Tibial artery (tissue), 4 donors: Measurements from ENCODE around the gene NHSL1.

Experiments used
- DNase-seq, 2 donors: peaks; one replicate each; pipeline ENCODE4 v3.0.0-alpha.2; 2019
- H3K27ac ChIP-seq, 2 donors: fragments of 200-600 bp; sonication (generic) in 1 of 2; 1 replicate in 1 of 2; 2 replicates in 1 of 2; pipeline ENCODE4 v1.5.1; 2018 to 2019; ENCODE audit warnings: mild to moderate bottlenecking in 1 of 2
- H3K27me3 ChIP-seq, 2 donors: fragments of 200-600 bp; sonication (generic) in 1 of 2; one replicate each; pipeline versions ENCODE4 v1.5.1 to v1.6.0; 2016 to 2019
- H3K36me3 ChIP-seq, 3 donors: fragments of 200-600 bp; sonication (generic) in 2 of 3; one replicate each; pipeline ENCODE4 v1.5.1; 2016 to 2019; ENCODE audit warnings: mild to moderate bottlenecking in 2 of 3
- H3K4me1 ChIP-seq, 4 donors: fragments of 200-600 bp; sonication (generic) in 2 of 4; 1 replicate in 3 of 4; 2 replicates in 1 of 4; pipeline ENCODE4 v1.5.1; 2016 to 2019
- H3K4me3 ChIP-seq, 2 donors: fragments of 200-600 bp; sonication (generic) in 1 of 2; 1 replicate in 1 of 2; 2 replicates in 1 of 2; pipeline ENCODE4 v1.5.1; 2018 to 2019; ENCODE audit warnings: mild to moderate bottlenecking in 2 of 2
- H3K9me3 ChIP-seq, 3 donors: fragments of 200-600 bp; sonication (generic) in 1 of 3; one replicate each; pipeline ENCODE4 v1.5.1; 2016 to 2019
- CTCF ChIP-seq, 2 experiments: fragments of 200-600 bp in 1 of 2; fragments of 450-650 bp in 1 of 2; IDR thresholded peaks; one replicate each; pipeline ENCODE4 v1.5.1; 2017 to 2019; ENCODE audit warnings: antibody characterized with exemption in 2 of 2, mild to moderate bottlenecking in 1 of 2, moderate library complexity in 1 of 2
- intact Hi-C: fragments of 100-400 bp; cut with DNase I; formaldehyde crosslinking; loops from one replicate; pipeline ENCODE4 v1.15.0; 2023; ENCODE audit warnings: low total_unique reads

The NHSL1 gene

GRCh38 chr6:138541823-138542481, 42.7 kb upstream of the NHSL1 start:
- Histone ChIP-seq H3K4me3 (no peak overlapping the region), H3K36me3 (no peaks in the 10 kb centered on the region), H3K27ac (peak overlapping the region in 1 of 2 donors; percentile 12), H3K27me3 (no peaks in the 10 kb centered on the region), H3K4me1 (peaks cover 0 to 25% (median 2%) of the 10 kb centered on the region in 4 donors), H3K9me3 (no peaks in the 10 kb centered on the region)
- TF ChIP-seq CTCF (IDR thresholded peaks at IDR 0.05) = no peak
- DNase-seq = no peak
- intact Hi-C loops = no loop called here

- no peak for DNase-seq
- Histone ChIP-seq H3K9me3 (no peaks in the 10 kb centered on the region), H3K4me3 (no peak overlapping the region), H3K27me3 (no peaks in the 10 kb centered on the region), H3K36me3 (no peaks in the 10 kb centered on the region), H3K27ac (peak overlapping the region in 1 of 2 donors; percentile 12), H3K4me1 (peaks cover 0 to 25% (median 3%) of the 10 kb centered on the region in 4 donors)
- intact Hi-C loops = no loop called here
- TF ChIP-seq CTCF (IDR thresholded peaks at IDR 0.05) = no peak
Observed at GRCh38 chr6:138540468-138540867, 41.2 kb upstream of the NHSL1 start.

- Histone ChIP-seq H3K36me3 (no peaks in the 10 kb centered on the region), H3K4me1 (peaks cover 0 to 25% (median 3%) of the 10 kb centered on the region in 4 donors), H3K4me3 (no peak overlapping the region), H3K27me3 (no peaks in the 10 kb centered on the region), H3K27ac (peak overlapping the region in 1 of 2 donors; percentile 12), H3K9me3 (no peaks in the 10 kb centered on the region)
- no peak for TF ChIP-seq CTCF (IDR thresholded peaks at IDR 0.05)
- no peak for DNase-seq
- intact Hi-C loops = no loop called here
Observed at GRCh38 chr6:138539876-138540275, 40.6 kb upstream of the NHSL1 start.

- no peak overlapping the region for H3K4me3 ChIP-seq
- no peaks in the 10 kb centered on the region for H3K36me3 ChIP-seq
- peaks cover 0 to 25% (median 3%) of the 10 kb centered on the region in 4 donors for H3K4me1 ChIP-seq
- intact Hi-C loops = no loop called here
- no peak for DNase-seq
- no peaks in the 10 kb centered on the region for H3K27me3 ChIP-seq
- no peaks in the 10 kb centered on the region for H3K9me3 ChIP-seq
- H3K27ac ChIP-seq = no peak overlapping the region
- TF ChIP-seq CTCF (IDR thresholded peaks at IDR 0.05) = no peak
Observed at GRCh38 chr6:138538390-138539031, 39.2 kb upstream of the NHSL1 start.

GRCh38 chr6:138537106-138537505, 37.8 kb upstream of the NHSL1 start:
- no peak overlapping the region for H3K27ac ChIP-seq
- no peak for TF ChIP-seq CTCF (IDR thresholded peaks at IDR 0.05)
- no peaks in the 10 kb centered on the region for H3K9me3 ChIP-seq
- DNase-seq = no peak
- intact Hi-C loops = no loop called here
- H3K36me3 ChIP-seq = no peaks in the 10 kb centered on the region
- H3K4me3 ChIP-seq = no peak overlapping the region
- H3K4me1 ChIP-seq = peaks cover 0 to 25% (median 3%) of the 10 kb centered on the region in 4 donors
- no peaks in the 10 kb centered on the region for H3K27me3 ChIP-seq
